IMR-90 (cell line): ENCODE measurements around the gene FAM76A.

Experiments used
- BHLHE40 ChIP-seq: fragments of 150-350 bp; IDR thresholded peaks from 2 replicates; pipeline ENCODE4 v1.6.1; 2016; ENCODE audit warnings: mild to moderate bottlenecking, low read depth, low read length
- CEBPB ChIP-seq: IDR thresholded peaks from 2 replicates; pipeline ENCODE4 v1.6.1; 2012; ENCODE audit warnings: low read depth, low read length, improper control_type of control experiment
- CHD1 ChIP-seq: IDR thresholded peaks from 2 replicates; pipeline ENCODE4 v1.6.1; 2012; ENCODE audit warnings: low read depth, low read length, improper control_type of control experiment
- CTCF ChIP-seq: conservative IDR thresholded peaks from 2 replicates; pipeline ENCODE4 v1.5.1; 2012; ENCODE audit warnings: mild to moderate bottlenecking, low read depth, low read length, improper control_type of control experiment
- MAFK ChIP-seq: IDR thresholded peaks from 2 replicates; pipeline ENCODE4 v1.6.1; 2012; ENCODE audit warnings: low read depth, low read length, improper control_type of control experiment
- MAZ ChIP-seq: IDR thresholded peaks from 2 replicates; pipeline ENCODE4 v1.6.1; 2012; ENCODE audit warnings: low read depth, mild to moderate bottlenecking, low read length, improper control_type of control experiment, moderate library complexity, borderline replicate concordance
- MXI1 ChIP-seq: IDR thresholded peaks from 2 replicates; pipeline ENCODE4 v1.6.1; 2012; ENCODE audit warnings: low read depth, mild to moderate bottlenecking, low read length, moderate library complexity, borderline replicate concordance
- POLR2A ChIP-seq: IDR thresholded peaks from 2 replicates; pipeline ENCODE4 v1.6.1; 2012; ENCODE audit warnings: mild to moderate bottlenecking, low read depth, low read length
- RAD21 ChIP-seq: IDR thresholded peaks from 2 replicates; pipeline ENCODE4 v1.6.1; 2012; ENCODE audit warnings: low read length, improper control_type of control experiment
- RFX5 ChIP-seq: IDR thresholded peaks from 2 replicates; pipeline ENCODE4 v1.8.0; 2012; ENCODE audit warnings: low read depth, mild to moderate bottlenecking, low read length, moderate library complexity
- USF2 ChIP-seq: fragments of 150-350 bp; IDR thresholded peaks from 2 replicates; pipeline ENCODE4 v1.6.1; 2017; ENCODE audit warnings: mild to moderate bottlenecking, antibody characterized with exemption, low read length, low read depth
- TF ChIP-seq, protein P1 (sequence below): fragments of 150-350 bp; IDR thresholded peaks from 2 replicates; pipeline ENCODE4 v1.6.1; 2016; ENCODE audit warnings: low read depth, mild to moderate bottlenecking, low read length, moderate library complexity, borderline replicate concordance

GRCh38 chr1:27727126-27727525 lies 1.4 kb downstream of the FAM76A start:
- TF ChIP-seq MAFK, result no peak
- TF ChIP-seq CTCF, result no peak
- TF ChIP-seq, protein P1, sequence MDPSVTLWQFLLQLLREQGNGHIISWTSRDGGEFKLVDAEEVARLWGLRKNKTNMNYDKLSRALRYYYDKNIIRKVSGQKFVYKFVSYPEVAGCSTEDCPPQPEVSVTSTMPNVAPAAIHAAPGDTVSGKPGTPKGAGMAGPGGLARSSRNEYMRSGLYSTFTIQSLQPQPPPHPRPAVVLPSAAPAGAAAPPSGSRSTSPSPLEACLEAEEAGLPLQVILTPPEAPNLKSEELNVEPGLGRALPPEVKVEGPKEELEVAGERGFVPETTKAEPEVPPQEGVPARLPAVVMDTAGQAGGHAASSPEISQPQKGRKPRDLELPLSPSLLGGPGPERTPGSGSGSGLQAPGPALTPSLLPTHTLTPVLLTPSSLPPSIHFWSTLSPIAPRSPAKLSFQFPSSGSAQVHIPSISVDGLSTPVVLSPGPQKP, result no peak
- TF ChIP-seq CHD1, result no peak
- TF ChIP-seq MXI1, result no peak
- no peak for TF ChIP-seq POLR2A
- TF ChIP-seq RFX5, result no peak
- no peak for TF ChIP-seq BHLHE40
- TF ChIP-seq RAD21, result no peak
- TF ChIP-seq USF2, result no peak
- TF ChIP-seq MAZ, result no peak
- no peak for TF ChIP-seq CEBPB
